Kidney epithelial cell (primary cell): ENCODE results near the gene PAOX. TPM values are rescaled to one million over a fixed set of nuclear protein-coding genes. Genes with fewer than 3 reads are reported as not detected.

Experiments used
- DNase-seq: peaks from one replicate; pipeline ENCODE4 v3.0.0-alpha.2; 2010; ENCODE audit warnings: low read depth
- H3K27me3 ChIP-seq: 2 replicates; pipeline ENCODE4 v1.6.0; 2011; ENCODE audit warnings: low read length; ENCODE audit not compliant: control insufficient read depth, insufficient read depth
- H3K36me3 ChIP-seq: 2 replicates; pipeline ENCODE4 v1.5.1; 2011; ENCODE audit warnings: low read length; ENCODE audit not compliant: control insufficient read depth, insufficient read depth
- H3K4me3 ChIP-seq: 2 replicates; pipeline ENCODE4 v1.5.1; 2011; ENCODE audit warnings: low read depth, mild to moderate bottlenecking, control low read depth, low read length
- CTCF ChIP-seq: IDR thresholded peaks from 2 replicates; pipeline ENCODE4 v1.5.1; 2011; ENCODE audit warnings: mild to moderate bottlenecking, moderate library complexity, low read length, control low read depth, inconsistent platforms; ENCODE audit not compliant: insufficient read depth, poor library complexity, severe bottlenecking
- total RNA-seq: library from RNA; depleted of rRNA; stranded (reverse); fragments of >200 nt; gene quantifications from 2 replicates; pipeline ENCODE4 v1.2.3, GENCODE V29; 2015

Gene PAOX
- total RNA-seq = 4.3 and 6.4 TPM in 2 replicates

GRCh38 chr10:133379152-133379800 is at the start of gene PAOX:
Gene PAOX, plus strand, starts transcription at chr10:133379262. Its CDS starts 55 bp downstream, at chr10:133379317.
- peak within 1 kb of the TSS; percentile 64 for H3K4me3 ChIP-seq
- no peaks in the 10 kb centered on the region for H3K36me3 ChIP-seq
- no peak for TF ChIP-seq CTCF
- no peak for DNase-seq
- H3K27me3 ChIP-seq = no peaks in the 10 kb centered on the region

GRCh38 chr10:133329491-133330202 is 49.4 kb upstream of the PAOX start:
- no peak for DNase-seq
- Histone ChIP-seq H3K36me3 (no peaks in the 10 kb centered on the region), H3K4me3 (no peak overlapping the region), H3K27me3 (peaks cover 64% of the 10 kb centered on the region)
- TF ChIP-seq CTCF = peak; percentile 96

DNA sequence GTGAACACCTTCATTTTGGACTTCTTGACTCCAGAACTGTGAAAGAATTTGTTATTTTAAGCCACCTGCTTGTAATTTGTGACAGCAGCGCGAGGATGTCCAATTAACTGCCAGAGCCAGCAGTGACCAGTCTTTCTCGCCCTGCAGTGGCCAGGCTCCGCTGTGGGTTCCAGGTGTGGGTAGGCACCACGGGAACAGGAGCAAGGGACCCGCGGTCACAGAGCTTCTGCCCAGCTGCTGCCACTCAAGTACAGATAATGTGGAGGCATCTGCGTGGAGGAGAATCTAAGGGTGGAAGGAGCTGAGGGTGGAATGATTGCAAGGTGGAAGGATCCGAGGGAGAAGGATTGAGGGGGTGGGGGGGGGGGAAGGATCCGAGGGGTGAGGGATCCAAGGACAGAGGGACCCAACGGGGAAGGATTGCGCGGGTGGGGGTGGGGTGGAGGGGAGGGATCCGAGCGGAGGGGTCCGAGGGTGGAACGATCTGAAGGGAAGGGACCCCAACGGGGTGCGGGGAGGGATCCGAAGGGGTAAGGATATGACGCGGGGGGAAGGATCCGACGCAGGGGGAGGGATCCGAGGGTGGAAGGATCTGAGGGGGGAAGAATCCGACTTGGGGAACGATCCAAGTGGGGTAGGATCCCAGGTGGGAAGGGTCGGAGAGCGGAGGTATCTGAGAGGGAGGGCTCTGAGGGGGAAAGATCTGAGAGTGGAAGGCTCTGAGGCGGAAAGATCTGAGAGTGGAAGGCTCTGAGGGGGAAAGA is 45.9 kb upstream of the PAOX start:
- no peak for DNase-seq
- Histone ChIP-seq H3K27me3 (peaks cover 66% of the 10 kb centered on the region), H3K4me3 (no peak overlapping the region), H3K36me3 (no peaks in the 10 kb centered on the region)
- no peak for TF ChIP-seq CTCF

DNA sequence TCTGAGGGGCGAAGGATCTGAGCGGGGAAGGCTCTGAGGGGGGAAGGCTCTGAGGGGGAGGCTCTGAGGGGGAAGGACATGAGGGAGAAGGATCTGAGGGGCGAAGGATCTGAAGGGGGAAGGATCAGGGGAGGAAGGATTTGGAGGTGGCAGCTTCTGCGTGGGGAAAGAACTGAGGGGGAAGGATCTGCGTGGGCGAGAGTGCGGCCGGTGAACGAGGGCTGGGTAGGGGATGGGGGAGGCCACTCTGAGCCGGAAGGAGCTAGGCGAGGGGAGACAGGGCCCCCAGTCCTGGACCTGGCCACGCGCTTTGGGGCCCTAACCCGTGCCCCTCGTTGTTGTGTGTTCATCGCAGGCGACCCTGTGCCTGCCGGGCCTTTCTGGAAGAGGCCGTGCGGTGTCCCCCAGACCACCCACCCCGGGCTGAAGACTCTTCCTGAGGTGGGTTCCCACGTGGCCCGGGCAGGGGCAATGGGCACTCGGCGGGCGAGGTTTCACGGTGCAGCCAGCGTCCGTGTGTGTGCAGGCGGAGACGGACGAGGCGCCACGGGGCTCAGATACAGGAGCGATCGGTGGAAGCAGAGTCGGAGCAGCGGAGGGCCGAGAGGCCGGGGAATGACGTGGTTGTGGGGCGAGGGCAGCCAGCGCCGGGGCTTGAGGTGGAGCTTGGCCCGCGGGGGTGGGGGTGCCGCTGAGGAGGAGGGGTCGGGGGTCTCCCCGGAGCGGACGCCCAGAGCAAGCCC is 44.4 kb upstream of the PAOX start:
- peaks cover 59% of the 10 kb centered on the region for H3K27me3 ChIP-seq
- TF ChIP-seq CTCF = no peak
- H3K36me3 ChIP-seq = no peaks in the 10 kb centered on the region
- DNase-seq = no peak
- peak overlapping the region; percentile 23 for H3K4me3 ChIP-seq

DNA sequence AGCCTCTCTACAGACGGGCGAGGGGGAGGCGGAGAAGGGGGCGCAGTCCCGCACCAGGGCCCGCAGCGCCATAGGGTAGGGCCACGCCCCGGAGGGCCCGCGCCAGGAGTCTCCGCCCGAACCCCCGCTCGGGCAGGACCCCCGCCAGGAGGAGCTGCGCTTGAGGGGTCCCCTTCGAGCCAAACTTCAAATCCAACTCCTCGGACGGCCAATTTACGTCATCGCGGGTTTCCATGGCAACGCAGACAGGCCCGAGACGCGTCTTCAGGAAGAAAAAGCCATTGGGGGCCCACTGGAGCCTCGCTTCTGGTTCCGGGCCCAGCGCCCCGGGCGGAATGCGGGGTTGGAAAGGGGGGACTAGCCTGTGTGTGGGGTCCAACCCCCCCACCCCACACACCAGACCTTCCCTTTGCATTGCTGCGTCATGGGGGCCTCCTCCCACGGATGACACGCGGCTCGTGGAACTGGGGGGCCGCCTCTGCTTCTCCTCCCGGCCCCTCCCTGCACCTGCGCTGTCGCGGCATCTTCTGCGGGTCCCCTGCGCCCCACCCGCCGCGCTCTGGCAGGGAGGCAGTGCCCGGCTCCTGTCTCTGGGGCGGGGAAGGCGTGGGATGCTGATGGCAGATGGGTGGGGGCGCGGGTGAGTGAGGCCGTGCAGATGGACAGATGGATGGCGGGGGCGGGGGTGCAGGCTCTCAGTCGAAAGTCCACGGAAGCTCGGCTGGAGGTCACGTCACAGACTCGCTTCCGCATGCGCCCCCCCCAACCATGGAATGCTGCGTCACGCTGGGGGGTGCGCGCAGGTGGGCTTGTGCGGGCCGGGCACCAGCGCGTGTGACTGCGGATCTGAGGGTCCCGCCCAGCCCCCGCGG is 43.6 kb upstream of the PAOX start:
- peak overlapping the region; percentile 23 for H3K4me3 ChIP-seq
- TF ChIP-seq CTCF = no peak

More for the DNA sequence above, 43.6 kb upstream of the PAOX start:
- peaks cover 63% of the 10 kb centered on the region for H3K27me3 ChIP-seq
- no peak for DNase-seq
- no peaks in the 10 kb centered on the region for H3K36me3 ChIP-seq
